HL-60 (cell line): ENCODE results near the gene NACA2.

Source experiments
- CTCF ChIP-seq: IDR thresholded peaks from one replicate; pipeline ENCODE4 v1.5.1; 2011; ENCODE audit warnings: low read length, control low read depth, inconsistent platforms; ENCODE audit not compliant: insufficient read depth
- GABPA ChIP-seq: IDR thresholded peaks from 2 replicates; pipeline ENCODE4 v1.6.1; 2012; ENCODE audit warnings: low read depth
- POLR2AphosphoS5 ChIP-seq: IDR thresholded peaks from 2 replicates; pipeline ENCODE4 v1.6.1; 2012; ENCODE audit warnings: low read depth

GRCh38 chr17:61581611-61582349 lies 9.2 kb downstream of the NACA2 start:
- TF ChIP-seq CTCF (no peak), GABPA (no peak), POLR2AphosphoS5 (no peak)
